ENCODE results near the gene TMEM183A. TPM values are rescaled to one million over a fixed set of nuclear protein-coding genes. Genes with fewer than 3 reads are reported as not detected.

The TMEM183A gene
- total RNA-seq, 4 donors from 2014 or later = 48.8 to 69.3 (median 61.1) TPM

DNA sequence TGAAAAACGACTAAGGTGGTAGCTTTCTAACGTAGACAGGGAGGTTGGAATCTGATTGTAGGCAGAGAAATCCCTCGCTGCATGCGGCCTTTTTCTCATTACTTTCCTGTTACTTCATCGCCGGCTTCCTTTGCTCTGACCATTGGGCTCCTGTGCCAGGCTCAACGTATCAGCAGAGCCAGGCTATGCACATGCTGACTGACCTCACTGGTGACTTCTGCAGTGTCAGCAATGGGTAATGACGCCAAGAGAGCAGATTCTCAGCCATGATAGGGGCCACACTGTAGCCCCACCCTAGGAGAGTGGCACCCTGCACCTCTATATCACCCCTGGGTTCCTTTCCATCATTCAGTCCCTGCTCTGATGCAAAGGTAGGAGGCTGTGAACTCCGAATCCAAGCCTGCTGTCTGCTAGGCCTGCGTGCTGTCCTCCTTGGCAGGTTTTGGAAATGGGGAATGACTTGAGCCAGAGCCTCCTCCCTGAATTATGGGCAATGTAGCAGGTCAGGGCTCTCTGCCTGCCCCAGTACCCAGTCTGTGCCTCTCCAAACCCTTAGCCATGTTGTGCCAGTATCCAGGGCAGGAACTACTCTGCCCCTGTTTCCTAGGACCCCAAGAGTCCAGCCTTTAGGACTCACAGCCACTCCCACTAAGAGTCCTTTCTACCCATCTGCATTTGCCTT is 30.5 kb downstream of the TMEM183A start:
- no peak for DNase-seq (ENCODE audit: low spot score in 2 of 2)
- no peak overlapping the region for H3K4me3 ChIP-seq (ENCODE audit: low read depth, poor library complexity, severe bottlenecking)
- no peak for TF ChIP-seq POLR2A (IDR thresholded peaks at IDR 0.05)
- TF ChIP-seq, protein P1, sequence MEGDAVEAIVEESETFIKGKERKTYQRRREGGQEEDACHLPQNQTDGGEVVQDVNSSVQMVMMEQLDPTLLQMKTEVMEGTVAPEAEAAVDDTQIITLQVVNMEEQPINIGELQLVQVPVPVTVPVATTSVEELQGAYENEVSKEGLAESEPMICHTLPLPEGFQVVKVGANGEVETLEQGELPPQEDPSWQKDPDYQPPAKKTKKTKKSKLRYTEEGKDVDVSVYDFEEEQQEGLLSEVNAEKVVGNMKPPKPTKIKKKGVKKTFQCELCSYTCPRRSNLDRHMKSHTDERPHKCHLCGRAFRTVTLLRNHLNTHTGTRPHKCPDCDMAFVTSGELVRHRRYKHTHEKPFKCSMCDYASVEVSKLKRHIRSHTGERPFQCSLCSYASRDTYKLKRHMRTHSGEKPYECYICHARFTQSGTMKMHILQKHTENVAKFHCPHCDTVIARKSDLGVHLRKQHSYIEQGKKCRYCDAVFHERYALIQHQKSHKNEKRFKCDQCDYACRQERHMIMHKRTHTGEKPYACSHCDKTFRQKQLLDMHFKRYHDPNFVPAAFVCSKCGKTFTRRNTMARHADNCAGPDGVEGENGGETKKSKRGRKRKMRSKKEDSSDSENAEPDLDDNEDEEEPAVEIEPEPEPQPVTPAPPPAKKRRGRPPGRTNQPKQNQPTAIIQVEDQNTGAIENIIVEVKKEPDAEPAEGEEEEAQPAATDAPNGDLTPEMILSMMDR (IDR thresholded peaks at IDR 0.05) = no peak
- intact Hi-C loops (cut with DNase I; ENCODE audit: low total_unique reads) = loop anchor here (5.0 kb wide), 1 partner anchor 180 kb away; no protein-coding TSS in a partner anchor
- 70 to 83% methylated on average over 10 of the region's 10 CpGs for WGBS, 2 donors

DNA sequence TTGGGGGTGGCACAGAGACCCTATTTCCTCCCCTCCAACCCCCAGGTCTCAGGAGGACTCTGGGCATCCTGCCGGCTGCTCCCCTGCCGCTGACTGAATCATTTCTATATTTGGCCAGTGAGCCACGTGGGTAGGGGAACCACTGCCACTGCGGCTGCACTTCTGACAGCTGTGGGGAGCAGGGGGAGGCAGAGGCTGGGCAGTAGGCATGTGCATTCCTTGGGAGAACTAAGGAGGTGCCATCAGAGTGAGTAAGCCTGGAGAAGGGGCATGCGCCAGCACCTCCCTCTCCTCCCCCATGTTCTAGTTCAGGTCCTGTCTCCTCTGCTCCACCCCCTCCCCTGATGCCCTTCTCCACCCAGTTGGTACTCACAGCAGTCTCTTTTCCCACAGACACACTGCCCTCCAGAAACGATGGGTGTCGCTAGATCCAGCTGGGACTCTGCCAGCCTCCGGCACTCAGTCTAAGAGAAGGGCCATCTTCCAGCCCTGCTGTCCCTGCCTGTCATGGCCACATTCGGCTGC is 31.1 kb downstream of the TMEM183A start:
- TF ChIP-seq, protein P1 (IDR thresholded peaks at IDR 0.05) = no peak
- TF ChIP-seq POLR2A (IDR thresholded peaks at IDR 0.05) = no peak
- intact Hi-C loops (cut with DNase I; ENCODE audit: low total_unique reads) = loop anchor here (5.0 kb wide), 1 partner anchor 179 kb away; no protein-coding TSS in a partner anchor
- no peak for DNase-seq (ENCODE audit: low spot score in 2 of 2)

DNA sequence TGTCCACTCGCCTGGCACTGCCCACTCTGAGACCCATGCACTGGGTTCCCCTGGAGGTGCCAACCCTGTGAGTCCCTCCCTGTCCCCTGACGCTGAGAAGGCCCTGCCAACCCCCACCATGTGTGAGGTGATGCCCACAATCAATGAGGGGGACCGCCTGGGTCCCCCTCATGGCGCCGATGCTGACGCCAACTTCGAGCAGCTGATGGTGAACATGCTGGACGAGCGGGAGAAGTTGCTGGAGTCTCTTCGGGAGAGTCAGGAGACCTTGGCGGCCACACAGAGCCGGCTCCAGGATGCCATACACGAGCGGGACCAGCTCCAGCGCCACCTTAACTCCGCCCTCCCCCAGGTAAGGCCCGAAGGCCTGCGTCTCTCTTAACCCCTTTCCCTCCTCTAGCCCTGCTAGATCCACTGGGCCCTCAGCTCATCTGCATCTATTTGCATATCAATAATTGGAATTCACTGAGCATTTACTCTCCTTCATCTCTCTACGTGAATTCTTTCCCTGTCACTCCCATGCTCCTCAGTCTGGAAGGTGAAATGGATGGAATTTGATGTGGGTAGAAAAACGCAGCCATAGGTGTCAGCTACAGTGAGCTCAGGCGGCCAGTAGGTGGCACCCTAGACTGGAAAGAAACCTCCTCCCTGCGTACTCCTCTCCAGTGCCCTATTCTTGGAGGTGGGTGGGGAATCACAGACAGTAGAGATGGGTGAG is 31.9 kb downstream of the TMEM183A start:
- intact Hi-C loops (cut with DNase I; ENCODE audit: low total_unique reads) = loop anchor here (5.0 kb wide), 1 partner anchor 178 kb away; no protein-coding TSS in a partner anchor
- 40 to 45% methylated on average over 15 to 19 of the region's 22 CpGs for WGBS, 2 donors
- TF ChIP-seq, protein P1 (IDR thresholded peaks at IDR 0.05) = peak in 1 of 3 donors; percentile 87
- TF ChIP-seq POLR2A (IDR thresholded peaks at IDR 0.05) = no peak
- DNase-seq (ENCODE audit: low spot score in 2 of 2) = peak; percentile 63 to 89
- no peak overlapping the region for H3K4me3 ChIP-seq (ENCODE audit: low read depth, poor library complexity, severe bottlenecking)

More for the DNA sequence above, 31.1 kb downstream of the TMEM183A start:
- WGBS, 2 donors = 24 to 25% methylated on average over 9 of the region's 9 CpGs
- no peak overlapping the region for H3K4me3 ChIP-seq (ENCODE audit: low read depth, poor library complexity, severe bottlenecking)

DNA sequence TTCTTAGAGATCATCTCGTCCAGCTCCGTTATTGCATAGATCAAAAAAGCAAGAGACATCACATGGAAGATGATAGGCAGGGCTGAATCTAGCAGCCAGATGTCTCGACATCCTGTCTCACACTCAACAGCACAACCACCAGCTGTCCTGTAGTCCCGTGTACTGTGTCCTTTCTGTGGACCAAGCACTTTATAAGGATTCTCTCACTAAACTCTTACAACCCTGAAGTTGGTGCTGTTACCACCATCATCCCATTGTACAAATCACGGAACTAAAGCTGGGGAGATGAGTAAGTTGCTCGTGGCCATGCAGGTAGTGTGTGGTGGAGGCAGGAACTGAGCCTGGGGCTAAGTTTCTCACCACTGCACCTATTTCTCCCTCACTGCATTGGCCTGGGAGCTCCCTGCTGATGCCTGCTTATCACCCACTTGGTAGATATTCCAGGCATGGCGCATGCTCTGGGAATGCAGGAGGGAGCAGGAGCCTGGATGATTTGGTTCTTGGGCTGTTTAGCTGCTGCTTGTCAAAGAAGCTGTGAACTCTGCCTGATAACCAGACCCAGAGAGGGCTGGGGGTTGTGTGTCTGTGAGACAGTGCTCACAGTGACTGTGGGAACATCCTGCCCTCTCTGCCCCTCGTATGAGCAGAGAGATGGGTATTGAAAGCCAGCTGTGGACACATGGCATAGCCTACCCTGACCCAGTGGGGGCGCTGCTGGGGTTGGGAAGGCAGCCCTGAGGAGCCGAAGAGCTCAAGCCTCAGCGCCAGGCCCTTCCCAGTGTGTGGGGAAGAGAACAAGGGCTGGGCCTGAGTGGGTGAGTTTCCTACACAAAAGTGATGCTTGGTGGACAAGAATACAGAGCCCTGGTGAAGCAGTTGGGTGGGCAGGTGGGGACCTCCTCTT is 32.7 kb downstream of the TMEM183A start:
- 53 to 62% methylated on average over 11 of the region's 11 CpGs for WGBS, 2 donors
- no peak overlapping the region for H3K4me3 ChIP-seq (ENCODE audit: low read depth, poor library complexity, severe bottlenecking)
- intact Hi-C loops (cut with DNase I; ENCODE audit: low total_unique reads) = loop anchor here (5.0 kb wide), 1 partner anchor 177 kb away; no protein-coding TSS in a partner anchor
- TF ChIP-seq, protein P1 (IDR thresholded peaks at IDR 0.05) = no peak
- TF ChIP-seq POLR2A (IDR thresholded peaks at IDR 0.05) = no peak
- peak in 1 of 2 donors; percentile 82 for DNase-seq (ENCODE audit: low spot score in 2 of 2)

Data from lower leg skin (tissue), 4 donors.